ENCODE data around the gene WNK3. TPM values are rescaled to one million over a fixed set of nuclear protein-coding genes. Genes with fewer than 3 reads are reported as not detected.

The WNK3 gene
- total and polyA plus RNA-seq, 10 of the 15 experiments (the other 5 are each of a cell fraction or from before 2014, with no cell fraction given): 0.02 to 0.15 (median 0.03) TPM; not detected in 1

DNA sequence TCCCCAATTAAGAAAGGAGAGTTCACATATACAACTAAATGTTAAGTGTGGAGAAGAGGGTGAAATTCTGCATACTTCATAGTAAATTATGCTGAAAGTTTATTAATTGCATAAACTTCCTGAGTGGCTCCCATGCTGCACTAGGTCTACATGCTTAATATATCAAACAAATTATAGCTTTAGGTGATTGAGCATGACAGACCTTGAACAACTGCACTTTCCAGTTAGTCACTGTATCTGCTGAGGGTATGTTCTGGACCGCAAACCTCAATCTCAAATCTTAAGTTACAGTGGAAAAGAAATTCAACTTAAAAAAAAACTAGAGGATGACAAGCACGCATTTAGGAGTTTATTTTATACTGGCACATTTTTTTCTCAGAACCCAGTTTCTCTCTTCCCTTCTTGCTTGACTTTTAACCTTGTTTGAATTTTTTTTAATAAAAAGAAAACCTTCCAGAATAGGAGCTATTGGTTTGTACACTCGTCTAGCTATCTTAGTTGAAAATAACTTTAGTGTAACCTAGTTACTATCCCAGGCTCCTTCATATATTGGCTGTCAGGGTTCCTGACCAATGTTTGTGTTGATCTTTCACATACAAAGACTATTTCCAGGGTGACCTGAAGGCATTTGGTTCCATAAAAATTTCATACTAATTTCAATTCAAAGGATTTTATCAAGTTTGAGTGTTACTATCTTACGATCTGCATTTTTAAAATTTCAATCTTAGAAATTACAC is 164.6 kb downstream of the WNK3 start:
- Histone ChIP-seq H3K36me3 (ENCODE audit: control insufficient read depth in 2 of 2, insufficient read depth in 2 of 2, low read length in 1 of 2) (no peaks in the 10 kb centered on the region), H3K4me1 (ENCODE audit: control insufficient read depth, insufficient read depth, low read length) (no peaks in the 10 kb centered on the region), H2AFZ (ENCODE audit: control insufficient read depth, low read depth, low read length) (no peak overlapping the region), H3K4me2 (ENCODE audit: control insufficient read depth, insufficient read depth) (no peak overlapping the region), H3K4me3 (no peak overlapping the region), H3K27me3 (replicated peaks in 1 of 2; ENCODE audit: control insufficient read depth in 2 of 2, insufficient read depth in 2 of 2, low read length in 1 of 2) (no peaks in the 10 kb centered on the region), H3K79me2 (ENCODE audit: control insufficient read depth, insufficient read depth, low read length) (no peaks in the 10 kb centered on the region), H3K9me3 (replicated peaks; ENCODE audit: control insufficient read depth, insufficient read depth, low read length) (no peaks in the 10 kb centered on the region), H3K9ac (ENCODE audit: control insufficient read depth, insufficient read depth, low read length) (no peak overlapping the region), H4K20me1 (ENCODE audit: control insufficient read depth, insufficient read depth) (no peaks in the 10 kb centered on the region), H3K27ac (ENCODE audit: control insufficient read depth, insufficient read depth) (no peak overlapping the region)
- DNase-seq (ENCODE audit: low read depth, low spot score) (no peak), FAIRE-seq (no peak), ATAC-seq (no peak)
- ChIA-PET CTCF (no interaction called here), POLR2A (interaction anchor here (0.9 kb wide), 1 partner anchor 9 kb away, joined by 3 read pairs; no protein-coding TSS in a partner anchor), RAD21 (ENCODE audit: unreplicated experiment) (no interaction called here), SMC1A (ENCODE audit: uncharacterized antibody, unreplicated experiment) (interaction anchor here (0.7 to 1.7 kb wide), 3 partner anchors 9 to 15 kb away, joined by 3 to 5 read pairs (median 3); partner anchors contain the start of gene FAM120C)
- intact Hi-C loops (cut with micrococcal nuclease; ENCODE audit: unreplicated experiment): no loop called here
- in situ Hi-C loops (cut with MboI): no loop called here
- 72% methylated on average over 4 of the region's 4 CpGs for WGBS (ENCODE audit: insufficient coverage, insufficient replicate concordance, low lambda C conversion rate, missing lambda C conversion rate)
- BruUV-seq (replicated peaks): no TSS peak
- no peak for TF ChIP-seq RAD21 (IDR thresholded peaks at IDR 0.05; ENCODE audit: insufficient read depth, low read depth, low read length)
- no peak for TF ChIP-seq ZNF217 (IDR thresholded peaks at IDR 0.05)
- TF ChIP-seq ZBTB11 (CRISPR knock-in tag; IDR thresholded peaks at IDR 0.05): no peak
- TF ChIP-seq, protein P1, sequence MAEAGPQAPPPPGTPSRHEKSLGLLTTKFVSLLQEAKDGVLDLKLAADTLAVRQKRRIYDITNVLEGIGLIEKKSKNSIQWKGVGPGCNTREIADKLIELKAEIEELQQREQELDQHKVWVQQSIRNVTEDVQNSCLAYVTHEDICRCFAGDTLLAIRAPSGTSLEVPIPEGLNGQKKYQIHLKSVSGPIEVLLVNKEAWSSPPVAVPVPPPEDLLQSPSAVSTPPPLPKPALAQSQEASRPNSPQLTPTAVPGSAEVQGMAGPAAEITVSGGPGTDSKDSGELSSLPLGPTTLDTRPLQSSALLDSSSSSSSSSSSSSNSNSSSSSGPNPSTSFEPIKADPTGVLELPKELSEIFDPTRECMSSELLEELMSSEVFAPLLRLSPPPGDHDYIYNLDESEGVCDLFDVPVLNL (IDR thresholded peaks at IDR 0.05; ENCODE audit: low read depth, low read length): no peak
- TF ChIP-seq ESRRA (IDR thresholded peaks at IDR 0.05; ENCODE audit: low read length): no peak
- no peak for TF ChIP-seq SPI1 (IDR thresholded peaks at IDR 0.05; ENCODE audit: borderline replicate concordance, insufficient read depth, low read depth, low read length)
- no peak for TF ChIP-seq SIX5 (IDR thresholded peaks at IDR 0.05; ENCODE audit: low read depth, low read length, severe bottlenecking)
- TF ChIP-seq EP300 (IDR thresholded peaks at IDR 0.05; ENCODE audit: borderline replicate concordance in 1 of 2, control insufficient read depth in 1 of 2, low read depth in 2 of 2, low read length in 2 of 2): no peak
- TF ChIP-seq EZH2 (IDR thresholded peaks at IDR 0.05; ENCODE audit: borderline replicate concordance, control insufficient read depth, low read depth, low read length): no peak
- no peak for TF ChIP-seq TCF7 (IDR thresholded peaks at IDR 0.05; ENCODE audit: borderline replicate concordance)
- TF ChIP-seq POLR2A (IDR thresholded peaks at IDR 0.05; ENCODE audit: low read depth, low read length): no peak
- TF ChIP-seq CHD4 (IDR thresholded peaks at IDR 0.05): no peak
- TF ChIP-seq RBBP5 (conservative IDR thresholded peaks at IDR 0.05): no peak

All from GM12878 (cell line).